Umbilical cord (tissue), 2 donors: Measurements from ENCODE around the gene PNO1. TPM values are rescaled to one million over a fixed set of nuclear protein-coding genes. Genes with fewer than 3 reads are reported as not detected.

ENCODE experiments used
- DNase-seq: peaks from one replicate; pipeline ENCODE4 v3.0.0-alpha.2; 2015; ENCODE audit warnings: low spot score
- total RNA-seq: library from RNA; depleted of rRNA; stranded (reverse); fragments of >200 nt; gene quantifications from one replicate; pipeline ENCODE4 v1.2.3, GENCODE V29; 2014; ENCODE audit warnings: low replicate concordance; ENCODE audit not compliant: insufficient read depth

PNO1 gene
- total RNA-seq, 1 donor from 2014 or later, result 22.1 TPM

GRCh38 chr2:68193787-68194372 lies 36.2 kb downstream of the PNO1 start:
- DNase-seq, result peak; percentile 33

DNA sequence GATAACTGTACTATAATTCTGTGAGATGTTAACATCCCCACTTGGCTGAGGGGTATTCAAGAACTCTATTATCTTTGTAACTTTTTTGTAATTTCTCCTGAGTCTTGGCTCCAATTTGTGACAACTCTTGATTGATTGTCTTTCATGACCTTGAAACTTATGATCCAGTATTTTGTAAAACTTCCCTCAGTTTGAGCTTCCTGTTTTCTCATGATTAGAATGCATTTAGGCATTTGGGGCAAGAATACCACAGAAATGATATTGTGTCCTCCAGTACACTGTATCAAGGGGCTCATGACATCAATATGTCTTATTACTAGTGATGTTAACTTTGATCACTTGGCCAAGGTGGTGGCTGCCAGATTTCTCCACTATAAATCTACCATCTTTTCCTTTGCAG lies 37.4 kb downstream of the PNO1 start:
- no peak for DNase-seq

DNA sequence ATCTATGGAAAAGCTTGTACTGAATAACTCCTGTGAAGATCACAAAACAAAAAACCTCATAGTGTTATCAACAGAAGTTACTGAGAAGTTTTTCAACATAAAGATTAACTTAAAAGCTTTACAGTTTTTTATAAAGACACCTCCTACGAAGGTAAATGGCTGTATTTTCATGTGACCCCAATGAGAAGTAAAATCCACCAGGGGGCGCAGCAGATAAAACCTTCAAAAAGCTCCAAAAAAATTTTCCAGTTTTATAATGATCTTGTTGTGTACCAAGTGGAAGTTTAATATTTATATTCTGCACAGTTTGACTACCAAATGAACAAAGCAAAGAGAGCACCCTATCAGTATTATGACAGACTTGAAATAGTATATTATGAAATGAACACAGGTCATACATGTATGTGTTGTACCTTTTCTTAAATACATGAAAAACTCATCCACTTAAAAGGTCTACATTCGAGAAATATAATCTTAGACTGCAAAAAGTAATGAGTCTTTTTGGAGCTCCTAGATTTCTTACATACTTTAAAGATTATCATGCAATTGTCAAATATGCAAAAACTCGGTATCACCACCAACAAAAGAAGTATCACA lies 38.5 kb downstream of the PNO1 start:
- DNase-seq, result no peak

DNA sequence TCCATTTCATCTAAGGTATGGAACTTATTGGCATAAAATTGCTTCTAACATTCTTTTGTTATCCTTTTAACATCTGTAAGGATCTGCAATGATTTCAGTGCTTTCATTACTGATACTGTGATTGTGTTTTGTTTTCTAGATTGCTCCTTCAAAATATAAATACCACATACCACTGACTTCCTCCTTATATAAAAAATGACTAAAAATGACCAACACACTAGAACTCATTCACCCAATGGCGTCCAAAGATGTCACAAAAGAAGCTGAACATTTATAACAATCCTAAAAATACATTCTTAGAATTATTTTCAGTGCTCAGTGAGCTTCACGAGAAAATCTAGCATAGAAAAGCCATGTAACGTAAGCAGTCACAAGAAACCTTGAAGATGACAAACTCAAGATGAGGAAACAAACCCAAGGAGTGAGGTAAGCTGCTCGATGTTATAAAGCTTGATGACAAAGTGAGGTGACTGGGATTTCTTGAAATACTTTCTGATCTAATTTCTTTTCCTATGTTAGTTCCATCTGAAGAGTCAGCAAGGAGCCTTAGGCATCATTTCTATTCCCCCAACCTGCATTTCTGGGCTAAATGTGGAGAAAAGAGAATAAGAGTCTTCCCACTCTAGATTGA lies 42.6 kb downstream of the PNO1 start:
- DNase-seq, result no peak

DNA sequence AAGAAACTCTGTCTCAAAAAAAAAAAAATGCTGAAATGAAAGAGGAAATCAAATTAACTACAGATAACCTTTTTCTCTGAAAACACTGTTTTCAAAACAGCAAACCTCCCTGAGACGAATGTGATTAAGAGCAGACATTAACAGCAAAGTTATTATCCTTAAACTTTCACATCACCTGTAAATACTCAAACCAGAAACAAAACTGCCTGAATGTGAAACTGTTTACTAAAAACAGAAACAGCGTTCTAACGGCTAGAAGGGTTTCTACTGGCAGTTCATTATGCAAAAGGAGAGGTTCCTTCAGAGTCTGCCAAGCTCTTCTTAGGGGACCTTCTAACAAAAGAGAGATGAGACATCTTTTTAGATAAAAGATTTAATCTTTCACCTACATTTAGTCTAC lies 45.9 kb downstream of the PNO1 start:
- DNase-seq, result no peak

DNA sequence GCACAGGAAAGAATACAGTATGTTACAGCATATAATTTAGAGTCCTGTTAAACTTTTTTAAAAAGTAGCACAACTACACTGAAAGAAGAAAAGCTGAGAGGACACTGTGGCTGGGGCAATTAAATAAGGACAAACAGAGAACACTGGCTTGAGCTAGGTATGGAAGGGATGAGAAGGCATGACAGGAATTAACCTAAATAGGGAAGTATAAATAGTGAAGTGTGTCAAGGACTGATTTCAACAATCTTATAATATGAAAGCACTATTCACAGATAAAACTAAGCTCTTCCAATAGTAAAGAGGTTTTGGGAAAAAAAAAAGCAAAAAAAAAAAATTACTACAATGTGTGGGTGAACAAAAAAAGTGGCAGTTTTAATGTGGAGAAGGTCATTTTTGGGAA lies 49.1 kb downstream of the PNO1 start:
- no peak for DNase-seq

DNA sequence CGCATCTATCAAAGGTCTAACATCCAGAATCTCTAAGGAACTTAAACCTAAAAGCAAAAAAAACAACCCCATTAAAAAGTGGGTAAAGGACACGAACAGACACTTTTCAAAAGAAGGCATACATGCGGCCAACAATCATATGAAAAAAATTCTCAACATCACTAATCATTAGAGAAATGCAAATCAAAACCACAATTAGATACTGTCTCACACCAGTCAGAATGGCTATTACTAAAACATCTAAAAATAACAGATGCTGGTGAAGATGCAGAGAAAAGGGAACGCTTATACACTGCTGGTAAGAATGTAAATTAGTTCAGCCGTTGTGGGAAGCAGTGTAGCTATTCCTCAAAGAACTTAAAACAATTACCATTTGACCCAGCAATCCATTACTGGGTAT lies 56.7 kb downstream of the PNO1 start:
- no peak for DNase-seq

DNA sequence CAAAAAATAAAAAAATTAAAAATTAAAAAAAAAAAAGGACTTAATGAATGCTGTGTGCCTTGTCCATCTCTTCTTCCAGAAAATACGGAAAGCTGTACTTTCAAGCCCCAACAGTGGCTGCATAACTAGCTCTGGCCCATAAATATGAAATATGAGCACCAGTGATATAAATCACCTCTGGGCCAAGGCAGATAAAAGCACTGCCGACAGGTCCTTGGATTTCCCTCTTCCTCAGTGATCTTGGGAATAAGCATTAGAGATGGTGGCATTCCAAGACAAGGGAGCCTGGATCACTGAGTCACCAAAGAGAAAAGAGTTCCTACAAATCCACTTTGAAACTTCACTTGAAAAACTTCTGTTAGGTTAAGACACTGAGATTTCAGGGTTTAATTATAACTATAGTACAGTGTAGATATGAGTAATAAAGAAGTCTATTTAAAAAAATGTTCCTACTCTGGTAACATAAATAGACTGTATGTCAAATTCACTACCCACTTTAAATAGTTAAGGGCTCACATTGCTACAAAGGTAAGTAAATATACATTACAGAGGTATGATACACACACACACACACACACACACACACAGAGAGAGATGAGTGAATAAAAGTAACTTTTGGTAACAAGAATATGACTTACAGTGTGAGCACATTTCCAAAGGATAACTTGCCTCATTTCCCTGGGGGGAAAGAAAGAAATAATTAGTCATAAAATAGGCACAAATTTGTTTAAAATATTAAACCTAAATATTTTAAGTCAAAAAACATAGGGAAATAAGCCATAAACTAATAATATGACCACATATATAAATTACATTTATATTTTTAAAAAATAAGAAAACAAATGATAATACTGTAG lies 59.0 kb downstream of the PNO1 start:
- DNase-seq, result peak; percentile 97

GRCh38 chr2:68217729-68218128 lies 60.0 kb downstream of the PNO1 start:
- DNase-seq, result no peak

GRCh38 chr2:68218343-68218901 lies 60.7 kb downstream of the PNO1 start:
- DNase-seq, result no peak

GRCh38 chr2:68222287-68222686 lies 64.6 kb downstream of the PNO1 start:
- no peak for DNase-seq

- no peak for DNase-seq
Observed at GRCh38 chr2:68223419-68223818, 65.7 kb downstream of the PNO1 start.

DNA sequence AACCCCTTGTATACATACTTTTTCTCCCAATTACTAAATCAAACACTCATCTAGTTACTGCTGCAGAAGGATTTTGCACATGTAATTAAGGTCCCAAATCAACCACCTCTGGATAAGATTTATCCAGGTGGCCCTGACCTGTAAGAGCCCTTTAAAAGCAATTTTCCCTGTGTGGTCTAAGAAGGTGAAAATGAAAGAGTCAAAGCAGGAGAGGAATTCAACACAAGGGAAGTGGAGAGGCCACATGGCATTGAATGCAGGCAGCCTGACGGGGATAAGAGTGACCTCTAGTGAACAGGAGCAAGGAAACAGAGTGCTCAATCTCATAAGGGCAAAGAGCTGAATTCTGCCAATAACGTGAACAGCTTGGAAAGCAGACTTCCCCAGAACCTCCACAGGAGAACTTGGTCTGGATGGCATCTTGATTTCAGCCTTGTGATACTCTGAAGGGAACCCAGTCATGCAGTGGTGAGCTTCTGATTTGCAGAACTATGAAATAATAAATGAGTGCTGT lies 67.5 kb downstream of the PNO1 start:
- DNase-seq, result no peak

Other genes with a start within 250 kb of the PNO1 start
- gene C1D, start 94.9 kb upstream of the PNO1 start, total RNA-seq, result 71.7 TPM
- 28.6 TPM for gene PPP3R1, start 94.6 kb downstream of the PNO1 start, total RNA-seq
- gene CNRIP1, start 162.1 kb downstream of the PNO1 start, total RNA-seq, result 38.3 TPM
- gene PLEK, start 207.4 kb downstream of the PNO1 start, total RNA-seq, result 22.9 TPM